HG02970 (cell line): ENCODE measurements around the gene RABEP2.
"Not testable (repeated sequence)": the region's sequence is repeated elsewhere in the genome, so short reads cannot be mapped to it uniquely, and the experiment has no call there.

ENCODE experiments used
- ATAC-seq: cut with Tn5 transposase; IDR thresholded peaks from one replicate; pipeline ENCODE4 v1.9.1; 2021; ENCODE audit warnings: mild to moderate bottlenecking, moderate library complexity, moderate number of reproducible peaks; ENCODE audit not compliant: unreplicated experiment, low FRiP score

The RABEP2 gene, protein sequence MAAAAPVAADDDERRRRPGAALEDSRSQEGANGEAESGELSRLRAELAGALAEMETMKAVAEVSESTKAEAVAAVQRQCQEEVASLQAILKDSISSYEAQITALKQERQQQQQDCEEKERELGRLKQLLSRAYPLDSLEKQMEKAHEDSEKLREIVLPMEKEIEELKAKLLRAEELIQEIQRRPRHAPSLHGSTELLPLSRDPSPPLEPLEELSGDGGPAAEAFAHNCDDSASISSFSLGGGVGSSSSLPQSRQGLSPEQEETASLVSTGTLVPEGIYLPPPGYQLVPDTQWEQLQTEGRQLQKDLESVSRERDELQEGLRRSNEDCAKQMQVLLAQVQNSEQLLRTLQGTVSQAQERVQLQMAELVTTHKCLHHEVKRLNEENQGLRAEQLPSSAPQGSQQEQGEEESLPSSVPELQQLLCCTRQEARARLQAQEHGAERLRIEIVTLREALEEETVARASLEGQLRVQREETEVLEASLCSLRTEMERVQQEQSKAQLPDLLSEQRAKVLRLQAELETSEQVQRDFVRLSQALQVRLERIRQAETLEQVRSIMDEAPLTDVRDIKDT

DNA sequence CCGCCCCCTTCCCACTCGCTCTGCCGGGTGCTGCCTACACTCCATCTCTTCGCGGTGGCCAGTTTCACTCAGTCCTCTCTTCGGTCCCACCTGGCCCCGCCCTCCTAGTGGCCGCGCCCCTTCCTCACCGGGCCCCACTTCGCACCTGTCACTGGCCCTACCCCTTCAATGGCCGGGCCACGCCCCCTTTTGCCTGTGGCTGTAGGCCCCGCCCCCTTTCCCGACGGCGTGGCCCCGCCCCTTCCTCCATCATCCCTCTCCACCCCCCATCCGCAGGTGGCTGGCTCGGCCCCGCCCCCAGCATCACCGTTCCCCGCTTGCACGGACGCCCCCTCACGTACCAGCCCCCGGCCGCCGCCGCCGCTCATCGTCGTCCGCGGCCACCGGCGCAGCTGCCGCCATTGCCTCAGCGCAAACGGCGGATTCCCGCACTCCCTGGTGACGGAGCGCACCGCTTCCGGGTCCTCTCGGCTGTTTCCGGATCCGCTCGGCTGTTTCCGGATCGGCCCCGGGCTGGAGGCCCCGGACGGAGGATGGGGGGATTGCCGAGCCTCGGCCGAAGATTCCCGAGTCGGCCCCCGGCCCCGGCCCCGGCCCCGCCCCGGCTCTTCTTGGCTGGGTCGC is at the start of gene RABEP2:
Gene RABEP2, minus strand, starts transcription at position 477 of the 624 bp plus-strand sequence. Its CDS starts 75 bp downstream, at position 402.
- ATAC-seq: peak; percentile 66

GRCh38 chr16:28974437-28975157 is 49.6 kb upstream of the RABEP2 start, which contains the start of gene SPNS1:
Gene SPNS1 (plus strand): TSS chr16:28974778. CDS start chr16:28975152, 374 bp downstream.
- peak; percentile 96 for ATAC-seq

GRCh38 chr16:28974007-28974436 is 49.0 kb upstream of the RABEP2 start:
- ATAC-seq: peak; percentile 6

DNA sequence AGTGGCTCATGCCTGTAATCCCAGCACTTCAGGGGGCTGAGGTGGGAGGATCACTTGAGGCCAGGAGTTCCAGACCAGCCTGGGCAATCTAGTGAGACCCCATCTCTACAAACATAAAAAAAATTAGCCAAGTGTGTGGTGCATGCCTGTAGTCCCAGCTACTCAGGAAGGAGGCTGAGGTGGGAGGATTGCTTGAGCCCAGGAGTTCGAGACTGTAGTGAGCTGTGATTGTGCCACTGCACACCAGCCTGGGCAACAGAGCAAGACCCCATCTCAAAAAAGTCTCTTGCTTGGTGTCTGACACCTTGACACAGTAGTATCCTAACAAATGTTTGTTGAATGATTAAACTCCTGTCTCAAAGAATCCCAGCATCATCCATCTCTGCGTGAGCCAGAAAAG is 44.7 kb upstream of the RABEP2 start:
- ATAC-seq: not testable (repeated sequence)

- ATAC-seq: no peak
Measured at GRCh38 chr16:28967156-28967555, 42.1 kb upstream of the RABEP2 start.

GRCh38 chr16:28964496-28964895 is 39.5 kb upstream of the RABEP2 start:
- no peak for ATAC-seq

GRCh38 chr16:28964072-28964471 is 39.0 kb upstream of the RABEP2 start:
- no peak for ATAC-seq

DNA sequence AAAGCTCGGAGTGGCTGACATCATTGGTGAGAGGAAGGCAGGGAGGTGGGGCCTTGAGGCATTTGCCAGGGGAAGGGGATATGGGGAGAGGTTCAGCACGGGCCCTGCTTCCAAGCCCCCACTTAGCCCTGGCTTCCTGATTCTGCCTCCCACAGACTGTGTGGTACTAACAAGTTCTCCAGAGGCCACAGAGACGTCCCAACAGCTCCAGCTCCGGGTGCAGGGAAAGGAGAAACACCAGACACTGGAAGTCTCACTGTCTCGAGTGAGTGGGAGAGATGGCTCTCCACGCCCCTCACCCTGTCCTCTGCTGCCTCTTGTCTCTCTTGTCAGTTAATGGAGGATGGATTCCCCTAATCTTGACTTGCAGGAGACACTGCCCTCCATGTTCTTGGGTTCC is 33.8 kb upstream of the RABEP2 start:
- no peak for ATAC-seq

- ATAC-seq: no peak
Measured at GRCh38 chr16:28958216-28958615, 33.2 kb upstream of the RABEP2 start.

DNA sequence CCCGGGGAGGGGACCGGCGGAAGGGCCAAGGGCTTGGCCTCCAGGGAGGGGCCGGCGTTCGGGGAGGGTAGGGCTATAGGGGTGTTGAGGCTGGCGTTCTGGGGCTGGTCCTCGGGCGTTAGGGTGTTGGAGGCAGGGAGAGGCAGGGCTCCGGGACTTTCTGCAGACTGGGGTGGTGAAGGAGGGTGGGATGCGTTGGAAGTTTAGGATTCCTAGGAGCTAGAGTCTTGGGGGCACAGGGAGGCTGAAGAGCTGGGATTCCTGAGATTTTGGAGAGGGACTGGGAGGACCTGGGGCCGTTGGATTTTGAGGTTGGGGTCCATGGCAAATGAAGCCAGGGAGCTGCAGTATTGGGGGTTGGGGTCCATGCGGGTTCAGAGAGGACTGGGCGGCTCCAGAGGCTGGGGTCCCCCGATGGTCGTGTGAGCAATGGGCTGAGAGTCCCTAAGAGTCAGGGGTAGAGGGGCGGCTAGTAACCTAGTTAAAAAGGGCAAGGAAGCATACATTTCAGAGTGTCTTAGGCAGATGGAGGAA is 26.4 kb upstream of the RABEP2 start:
- ATAC-seq: no peak

- peak; percentile 95 for ATAC-seq
Measured at GRCh38 chr16:28950648-28951409, 25.8 kb upstream of the RABEP2 start, which contains the start of gene NFATC2IP. Gene NFATC2IP (plus strand): TSS chr16:28950937. CDS start chr16:28951012, 75 bp downstream.

DNA sequence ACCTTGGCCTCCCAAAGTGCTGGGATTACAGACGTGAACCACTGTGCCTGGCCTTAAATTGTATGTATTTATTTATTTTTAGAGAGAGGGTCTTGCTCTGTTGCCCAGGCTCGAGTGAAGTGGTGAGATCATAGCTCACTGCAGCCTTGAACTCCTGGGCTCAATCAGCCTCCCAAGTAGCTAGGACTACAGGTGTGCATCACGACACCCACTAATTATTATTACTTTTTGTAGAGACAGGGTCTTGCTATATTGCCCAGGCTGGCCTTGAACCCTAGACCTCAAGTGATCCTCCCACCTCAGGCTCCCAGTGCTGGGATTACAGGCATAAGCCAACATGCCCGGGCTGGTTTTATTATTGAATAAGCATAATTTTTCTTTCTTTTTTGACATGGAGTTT is 21.6 kb upstream of the RABEP2 start:
- no peak for ATAC-seq

- no peak for ATAC-seq
Measured at GRCh38 chr16:28943281-28943680, 18.2 kb upstream of the RABEP2 start.

DNA sequence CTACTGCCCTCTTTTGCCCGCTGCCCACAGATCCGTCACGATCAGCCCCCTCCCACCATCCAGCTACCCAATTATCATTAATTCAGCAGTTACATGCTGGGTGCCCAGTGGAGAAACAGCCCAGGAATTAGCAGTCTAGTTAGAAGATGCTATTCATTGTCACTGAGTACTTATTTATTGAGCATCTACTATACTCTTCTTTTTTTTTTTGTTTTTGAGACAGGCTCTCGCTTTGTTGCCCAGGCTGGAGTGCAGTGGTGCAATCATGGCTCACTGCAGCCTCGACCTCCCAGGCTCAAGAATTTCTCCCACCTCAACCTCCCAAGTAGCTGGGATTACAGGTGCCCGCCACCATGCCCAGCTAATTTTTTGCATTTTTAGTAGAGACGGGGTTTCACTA is 14.8 kb upstream of the RABEP2 start:
- not testable (repeated sequence) for ATAC-seq

- no peak for ATAC-seq
Measured at GRCh38 chr16:28938721-28939120, 13.7 kb upstream of the RABEP2 start.

DNA sequence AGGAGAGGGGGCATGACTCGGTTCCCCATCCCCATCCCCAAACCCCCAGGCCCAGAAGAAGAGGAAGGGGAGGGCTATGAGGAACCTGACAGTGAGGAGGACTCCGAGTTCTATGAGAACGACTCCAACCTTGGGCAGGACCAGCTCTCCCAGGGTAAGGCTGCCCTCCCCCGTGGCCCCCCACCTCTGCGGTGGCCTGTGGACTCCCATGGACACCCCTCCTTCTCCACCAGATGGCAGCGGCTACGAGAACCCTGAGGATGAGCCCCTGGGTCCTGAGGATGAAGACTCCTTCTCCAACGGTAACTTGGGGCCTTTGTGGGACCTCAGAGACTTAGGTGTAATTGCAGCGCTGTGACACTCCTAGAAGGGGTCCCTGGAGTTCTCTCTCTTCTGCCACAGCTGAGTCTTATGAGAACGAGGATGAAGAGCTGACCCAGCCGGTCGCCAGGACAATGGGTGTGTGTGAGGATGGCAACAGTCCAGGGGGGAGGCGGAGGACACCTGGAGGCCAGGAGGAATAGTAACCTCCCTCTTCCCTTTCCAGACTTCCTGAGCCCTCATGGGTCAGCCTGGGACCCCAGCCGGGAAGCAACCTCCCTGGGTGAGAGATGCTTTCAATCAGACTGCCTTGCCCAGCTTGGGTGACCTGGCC is 12.3 kb upstream of the RABEP2 start:
- ATAC-seq: no peak

DNA sequence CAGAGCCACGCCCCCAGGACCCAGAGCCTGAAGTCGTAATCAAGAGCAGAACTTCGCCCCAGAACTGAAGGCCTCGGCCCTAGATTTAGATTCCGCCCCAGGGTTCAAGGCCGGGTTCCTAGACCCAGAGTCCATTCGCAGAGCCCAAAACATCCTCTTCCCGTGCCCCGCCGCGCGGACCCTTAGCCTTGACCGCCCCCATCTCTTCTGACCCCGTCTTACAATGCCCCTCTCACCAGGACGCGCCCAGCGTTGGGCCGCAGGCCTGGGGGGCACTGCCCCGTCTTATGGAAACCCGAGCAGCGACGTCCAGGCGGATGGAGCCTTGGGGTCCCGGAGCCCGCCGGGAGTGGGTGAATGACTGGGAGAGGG is 11.7 kb upstream of the RABEP2 start:
- no peak for ATAC-seq

- no peak for ATAC-seq
Measured at GRCh38 chr16:28935924-28936783, 11.1 kb upstream of the RABEP2 start.
